Ishikawa (cell line): ENCODE results near the gene EFNA1.

ENCODE experiments used
- CEBPB ChIP-seq: IDR thresholded peaks from 2 replicates; pipeline ENCODE4 v1.6.1; 2012
- CREB1 ChIP-seq: IDR thresholded peaks from 2 replicates; pipeline ENCODE4 v1.6.1; 2012; ENCODE audit warnings: low read depth
- EGR1 ChIP-seq: IDR thresholded peaks from 2 replicates; pipeline ENCODE4 v1.6.1; 2012
- EP300 ChIP-seq: IDR thresholded peaks from 2 replicates; pipeline ENCODE4 v1.6.1; 2012; ENCODE audit warnings: borderline replicate concordance
- FOXM1 ChIP-seq: IDR thresholded peaks from 2 replicates; pipeline ENCODE4 v1.6.1; 2012; ENCODE audit warnings: low read depth, borderline replicate concordance
- MAX ChIP-seq: IDR thresholded peaks from 2 replicates; pipeline ENCODE4 v1.6.1; 2012
- NFIC ChIP-seq: IDR thresholded peaks from 2 replicates; pipeline ENCODE4 v1.6.1; 2012
- RAD21 ChIP-seq: IDR thresholded peaks from 2 replicates; pipeline ENCODE4 v1.6.1; 2012; ENCODE audit warnings: low read depth
- REST ChIP-seq: IDR thresholded peaks from 2 replicates; pipeline ENCODE4 v1.6.1; 2012; ENCODE audit warnings: low read depth, mild to moderate bottlenecking
- TAF1 ChIP-seq: IDR thresholded peaks from 2 replicates; pipeline ENCODE4 v1.6.1; 2012; ENCODE audit warnings: low read depth, mild to moderate bottlenecking
- TCF12 ChIP-seq: IDR thresholded peaks from 2 replicates; pipeline ENCODE4 v1.6.1; 2012; ENCODE audit warnings: low read depth
- TEAD4 ChIP-seq: IDR thresholded peaks from 2 replicates; pipeline ENCODE4 v1.6.1; 2012
- USF1 ChIP-seq: IDR thresholded peaks from 2 replicates; pipeline ENCODE4 v1.6.1; 2012
- YY1 ChIP-seq: IDR thresholded peaks from 2 replicates; pipeline ENCODE4 v1.6.1; 2012; ENCODE audit warnings: low read depth
- ZBTB7A ChIP-seq: IDR thresholded peaks from 2 replicates; pipeline ENCODE4 v1.6.1; 2012; ENCODE audit warnings: low read depth

EFNA1 gene

GRCh38 chr1:155171836-155172731, 44.4 kb downstream of the EFNA1 start:
- TF ChIP-seq USF1 = no peak
- no peak for TF ChIP-seq ZBTB7A
- TF ChIP-seq MAX = no peak
- no peak for TF ChIP-seq TAF1

- TF ChIP-seq TEAD4 (no peak), TCF12 (no peak; the same call in none of the 2 replicates), YY1 (peak; percentile 45; the same call in 1 of the 2 replicates), CEBPB (no peak), USF1 (no peak), RAD21 (peak; percentile 29; the same call in 1 of the 2 replicates), EGR1 (no peak), CREB1 (0 out of 2 replicates have a peak, but pooled peaks have one; percentile 15), NFIC (peak; percentile 23; the same call in 1 of the 2 replicates), TAF1 (peak; percentile 85), ZBTB7A (peak; percentile 80)
Measured at GRCh38 chr1:155172732-155173477, 45.2 kb downstream of the EFNA1 start, which contains the start of gene KRTCAP2. KRTCAP2 (minus strand) TSS chr1:155173304; CDS start chr1:155173224, 80 bp downstream.

- TF ChIP-seq USF1 (peak; percentile 72), TCF12 (no peak), MAX (peak; percentile 79)
Measured at GRCh38 chr1:155173478-155174323, 46.0 kb downstream of the EFNA1 start, which contains the start of gene TRIM46. TRIM46 (plus strand) TSS chr1:155173849; CDS start chr1:155173967, 118 bp downstream.

GRCh38 chr1:155174324-155175280, 46.9 kb downstream of the EFNA1 start:
- TF ChIP-seq YY1 = no peak
- TF ChIP-seq EGR1 = no peak
- TF ChIP-seq TCF12 = no peak
- peak; percentile 38; the same call in 1 of the 2 replicates for TF ChIP-seq ZBTB7A
- no peak for TF ChIP-seq FOXM1
- TF ChIP-seq NFIC = no peak
- TF ChIP-seq REST = no peak

- no peak for TF ChIP-seq MAX
- no peak for TF ChIP-seq TEAD4
- no peak for TF ChIP-seq TAF1
- TF ChIP-seq ZBTB7A = no peak
- TF ChIP-seq EP300 = no peak
- TF ChIP-seq RAD21 = no peak
- no peak for TF ChIP-seq TCF12
- no peak for TF ChIP-seq CREB1
- no peak for TF ChIP-seq YY1
- TF ChIP-seq EGR1 = no peak
- no peak for TF ChIP-seq USF1
- no peak for TF ChIP-seq REST
- no peak for TF ChIP-seq FOXM1
- TF ChIP-seq CEBPB = no peak
Measured at GRCh38 chr1:155175281-155175926, 47.7 kb downstream of the EFNA1 start.
